HG02973 (cell line): ENCODE results near the gene PKHD1.

Source experiments
- ATAC-seq: cut with Tn5 transposase; IDR thresholded peaks from one replicate; pipeline ENCODE4 v1.9.1; 2021; ENCODE audit warnings: moderate library complexity; ENCODE audit not compliant: unreplicated experiment

Gene PKHD1

DNA sequence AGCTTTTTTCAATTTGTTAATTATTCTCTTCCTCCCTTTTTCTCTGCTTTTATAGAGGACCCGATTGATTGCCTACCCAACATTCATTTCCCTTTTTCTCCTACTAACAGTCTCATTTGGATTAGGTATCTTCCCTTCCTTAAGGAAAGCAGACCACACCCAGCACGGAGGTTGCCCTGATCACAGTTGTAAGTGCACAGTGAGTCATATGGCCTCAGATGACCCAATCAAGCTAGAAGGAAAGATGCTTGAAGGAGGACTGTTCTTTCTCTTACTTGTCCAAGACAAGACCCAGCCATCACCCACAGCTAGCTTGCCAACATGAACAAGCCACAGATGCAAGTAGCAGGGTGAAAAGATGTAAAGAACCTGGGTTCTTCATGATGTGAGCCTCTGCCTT is 518.6 kb downstream of the PKHD1 start:
- no peak for ATAC-seq

DNA sequence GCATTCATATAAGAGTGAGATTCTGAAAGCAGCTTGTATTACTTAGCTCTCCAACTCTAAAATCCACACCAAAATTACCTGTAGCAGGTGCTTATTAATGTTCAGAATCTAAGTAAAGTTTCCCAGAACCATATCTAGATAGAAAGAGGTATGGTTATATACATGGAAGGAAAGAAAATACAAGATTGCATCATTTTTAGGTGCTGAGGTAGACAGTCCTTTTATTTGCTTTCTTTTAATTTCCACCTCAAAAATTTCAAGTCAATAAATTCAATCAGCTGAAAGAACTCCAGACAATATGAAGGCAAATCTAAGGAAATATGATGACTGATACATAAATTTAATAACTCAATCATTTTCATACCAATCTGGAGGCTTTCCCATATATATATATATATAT is 521.9 kb downstream of the PKHD1 start:
- no peak for ATAC-seq
